ENCODE results near the gene NDUFS2. TPM values are rescaled to one million over a fixed set of nuclear protein-coding genes. Genes with fewer than 3 reads are reported as not detected.
"Not testable (repeated sequence)": the region's sequence is repeated elsewhere in the genome, so short reads cannot be mapped to it uniquely, and the experiment has no call there.

Gene NDUFS2
- total and polyA plus RNA-seq, 3 experiments from 2014 or later = 82.1 to 97.1 (median 93.5) TPM

GRCh38 chr1:161241682-161242081 lies 39.5 kb downstream of the NDUFS2 start:
- DNase-seq = no peak
- Histone ChIP-seq H3K27ac (ENCODE audit: low read depth, low read length) (no peak overlapping the region), H3K36me3 (ENCODE audit: insufficient read depth, low read length) (no peaks in the 10 kb centered on the region), H3K4me3 (ENCODE audit: low read length) (no peak overlapping the region), H3K4me1 (ENCODE audit: insufficient read depth, low read length) (no peaks in the 10 kb centered on the region), H3K27me3 (ENCODE audit: insufficient read depth, low read length, poor library complexity, severe bottlenecking) (no peaks in the 10 kb centered on the region), H3K9me3 (ENCODE audit: low read length) (no peaks in the 10 kb centered on the region)
- Mint-ChIP-seq H3K9me3 (no peaks in the 10 kb centered on the region), H3K4me1 (no peaks in the 10 kb centered on the region), H3K27me3 (peaks cover 2 to 29% of the 10 kb centered on the region in 2 donors), H3K27ac (no peak overlapping the region), H3K36me3 (peaks cover 0 to 1% (median 0%) of the 10 kb centered on the region in 3 donors), H3K4me3 (no peak overlapping the region)
- CTCF ChIA-PET = interaction anchor here (1.4 kb wide), 1 partner anchor 15 kb away, joined by 3 read pairs; no protein-coding TSS in a partner anchor
- POLR2A ChIA-PET = no interaction called here

GRCh38 chr1:161242313-161242712 lies 40.1 kb downstream of the NDUFS2 start:
- no peak for DNase-seq
- H3K27me3 ChIP-seq (ENCODE audit: insufficient read depth, low read length, poor library complexity, severe bottlenecking) = no peaks in the 10 kb centered on the region
- H3K9me3 Mint-ChIP-seq = no peaks in the 10 kb centered on the region
- no peak overlapping the region for H3K4me3 Mint-ChIP-seq
- no peaks in the 10 kb centered on the region for H3K9me3 ChIP-seq (ENCODE audit: low read length)
- H3K4me3 ChIP-seq (ENCODE audit: low read length) = no peak overlapping the region
- no peaks in the 10 kb centered on the region for H3K4me1 ChIP-seq (ENCODE audit: insufficient read depth, low read length)
- peaks cover 2 to 29% of the 10 kb centered on the region in 2 donors for H3K27me3 Mint-ChIP-seq
- no peak overlapping the region for H3K27ac ChIP-seq (ENCODE audit: low read depth, low read length)
- ChIA-PET CTCF (interaction anchor here (1.4 kb wide), 1 partner anchor 16 kb away, joined by 3 read pairs; no protein-coding TSS in a partner anchor), POLR2A (no interaction called here)
- no peaks in the 10 kb centered on the region for H3K4me1 Mint-ChIP-seq
- no peaks in the 10 kb centered on the region for H3K36me3 ChIP-seq (ENCODE audit: insufficient read depth, low read length)
- no peak overlapping the region for H3K27ac Mint-ChIP-seq
- H3K36me3 Mint-ChIP-seq = peaks cover 0 to 1% (median 0%) of the 10 kb centered on the region in 3 donors

- H3K27me3 Mint-ChIP-seq = peaks cover 0 to 26% of the 10 kb centered on the region in 2 donors
- ChIA-PET POLR2A (no interaction called here), CTCF (no interaction called here)
Observed at GRCh38 chr1:161244888-161245287, 42.7 kb downstream of the NDUFS2 start.

GRCh38 chr1:161250100-161250499 lies 47.9 kb downstream of the NDUFS2 start:
- not testable (repeated sequence) for H3K4me1 Mint-ChIP-seq; H3K27me3 ChIP-seq (ENCODE audit: insufficient read depth, low read length, poor library complexity, severe bottlenecking); H3K27ac Mint-ChIP-seq; H3K9me3 Mint-ChIP-seq; H3K4me3 ChIP-seq (ENCODE audit: low read length); H3K27ac ChIP-seq (ENCODE audit: low read depth, low read length); DNase-seq; H3K4me3 Mint-ChIP-seq; H3K4me1 ChIP-seq (ENCODE audit: insufficient read depth, low read length); H3K36me3 Mint-ChIP-seq; H3K9me3 ChIP-seq (ENCODE audit: low read length); H3K36me3 ChIP-seq (ENCODE audit: insufficient read depth, low read length)
- POLR2A ChIA-PET = interaction anchor here (0.6 to 0.8 kb wide), 2 partner anchors 25 to 29 kb away, joined by 4 to 10 read pairs; no protein-coding TSS in a partner anchor
- CTCF ChIA-PET = interaction anchor here (0.9 to 1.8 kb wide), 2 partner anchors 20 to 24 kb away, joined by 3 to 6 read pairs; no protein-coding TSS in a partner anchor
- H3K27me3 Mint-ChIP-seq = peaks cover 0 to 17% of the 10 kb centered on the region in 2 donors

More at GRCh38 chr1:161244888-161245287, 42.7 kb downstream of the NDUFS2 start:
- peaks cover 0 to 3% (median 1%) of the 10 kb centered on the region in 3 donors for H3K36me3 Mint-ChIP-seq
- no peaks in the 10 kb centered on the region for H3K9me3 Mint-ChIP-seq
- Histone ChIP-seq H3K9me3 (ENCODE audit: low read length) (no peaks in the 10 kb centered on the region), H3K27ac (ENCODE audit: low read depth, low read length) (no peak overlapping the region), H3K36me3 (ENCODE audit: insufficient read depth, low read length) (no peaks in the 10 kb centered on the region), H3K4me3 (ENCODE audit: low read length) (no peak overlapping the region), H3K4me1 (ENCODE audit: insufficient read depth, low read length) (no peaks in the 10 kb centered on the region), H3K27me3 (ENCODE audit: insufficient read depth, low read length, poor library complexity, severe bottlenecking) (no peaks in the 10 kb centered on the region)
- H3K4me3 Mint-ChIP-seq = no peak overlapping the region
- no peaks in the 10 kb centered on the region for H3K4me1 Mint-ChIP-seq
- DNase-seq = no peak
- H3K27ac Mint-ChIP-seq = peak overlapping the region in 1 of 8 donors; percentile 0

GRCh38 chr1:161250829-161251228 lies 48.7 kb downstream of the NDUFS2 start:
- no peaks in the 10 kb centered on the region for H3K4me1 Mint-ChIP-seq
- POLR2A ChIA-PET = no interaction called here
- peaks cover 0 to 21% of the 10 kb centered on the region in 2 donors for H3K27me3 Mint-ChIP-seq
- H3K9me3 ChIP-seq (ENCODE audit: low read length) = no peaks in the 10 kb centered on the region
- no peak overlapping the region for H3K4me3 ChIP-seq (ENCODE audit: low read length)
- no peak for DNase-seq
- peaks cover 0 to 5% (median 2%) of the 10 kb centered on the region in 5 donors for H3K9me3 Mint-ChIP-seq
- no peak overlapping the region for H3K27ac ChIP-seq (ENCODE audit: low read depth, low read length)
- H3K4me3 Mint-ChIP-seq = no peak overlapping the region
- H3K4me1 ChIP-seq (ENCODE audit: insufficient read depth, low read length) = no peaks in the 10 kb centered on the region
- CTCF ChIA-PET = interaction anchor here (0.9 to 1.8 kb wide), 2 partner anchors 20 to 24 kb away, joined by 3 to 6 read pairs; no protein-coding TSS in a partner anchor
- no peak overlapping the region for H3K27ac Mint-ChIP-seq
- no peaks in the 10 kb centered on the region for H3K27me3 ChIP-seq (ENCODE audit: insufficient read depth, low read length, poor library complexity, severe bottlenecking)
- H3K36me3 ChIP-seq (ENCODE audit: insufficient read depth, low read length) = no peaks in the 10 kb centered on the region
- peaks cover 0 to 11% (median 0%) of the 10 kb centered on the region in 3 donors for H3K36me3 Mint-ChIP-seq

GRCh38 chr1:161251579-161251978 lies 49.4 kb downstream of the NDUFS2 start:
- Mint-ChIP-seq H3K27me3 (peaks cover under 1 to 27% of the 10 kb centered on the region in 2 donors), H3K27ac (no peak overlapping the region), H3K36me3 (peaks cover 0 to 19% (median 3%) of the 10 kb centered on the region in 3 donors), H3K9me3 (peaks cover 4 to 11% (median 6%) of the 10 kb centered on the region in 5 donors), H3K4me3 (no peak overlapping the region), H3K4me1 (no peaks in the 10 kb centered on the region)
- no peak for DNase-seq
- Histone ChIP-seq H3K4me3 (ENCODE audit: low read length) (no peak overlapping the region), H3K4me1 (ENCODE audit: insufficient read depth, low read length) (no peaks in the 10 kb centered on the region), H3K9me3 (ENCODE audit: low read length) (no peaks in the 10 kb centered on the region), H3K36me3 (ENCODE audit: insufficient read depth, low read length) (no peaks in the 10 kb centered on the region), H3K27ac (ENCODE audit: low read depth, low read length) (no peak overlapping the region), H3K27me3 (ENCODE audit: insufficient read depth, low read length, poor library complexity, severe bottlenecking) (no peaks in the 10 kb centered on the region)
- ChIA-PET CTCF (no interaction called here), POLR2A (no interaction called here)

- Mint-ChIP-seq H3K4me1 (peaks cover 10 to 19% (median 15%) of the 10 kb centered on the region in 3 donors), H3K36me3 (peaks cover 6 to 25% (median 8%) of the 10 kb centered on the region in 3 donors), H3K9me3 (peaks cover 8 to 33% (median 23%) of the 10 kb centered on the region in 5 donors), H3K27me3 (peaks cover 33 to 60% of the 10 kb centered on the region in 2 donors)
- CTCF ChIA-PET = interaction anchor here (0.6 kb wide), 1 partner anchor 36 kb away, joined by 4 read pairs; no protein-coding TSS in a partner anchor
- H3K27ac ChIP-seq (ENCODE audit: low read depth, low read length); DNase-seq; H3K36me3 ChIP-seq (ENCODE audit: insufficient read depth, low read length); H3K4me1 ChIP-seq (ENCODE audit: insufficient read depth, low read length); H3K9me3 ChIP-seq (ENCODE audit: low read length); H3K4me3 ChIP-seq (ENCODE audit: low read length); POLR2A ChIA-PET; H3K4me3 Mint-ChIP-seq; H3K27ac Mint-ChIP-seq: not testable (repeated sequence)
- H3K27me3 ChIP-seq (ENCODE audit: insufficient read depth, low read length, poor library complexity, severe bottlenecking) = peaks cover 13% of the 10 kb centered on the region
Observed at GRCh38 chr1:161255302-161255701, 53.1 kb downstream of the NDUFS2 start.

GRCh38 chr1:161255955-161256520 lies 53.9 kb downstream of the NDUFS2 start:
- H3K4me3 ChIP-seq (ENCODE audit: low read length); H3K9me3 ChIP-seq (ENCODE audit: low read length); DNase-seq; H3K36me3 ChIP-seq (ENCODE audit: insufficient read depth, low read length); POLR2A ChIA-PET; H3K27ac ChIP-seq (ENCODE audit: low read depth, low read length); H3K4me3 Mint-ChIP-seq; CTCF ChIA-PET; H3K4me1 ChIP-seq (ENCODE audit: insufficient read depth, low read length); H3K27ac Mint-ChIP-seq: not testable (repeated sequence)
- H3K27me3 ChIP-seq (ENCODE audit: insufficient read depth, low read length, poor library complexity, severe bottlenecking) = peaks cover 20% of the 10 kb centered on the region
- peaks cover 39 to 65% of the 10 kb centered on the region in 2 donors for H3K27me3 Mint-ChIP-seq
- peaks cover 8 to 33% (median 23%) of the 10 kb centered on the region in 5 donors for H3K9me3 Mint-ChIP-seq
- H3K4me1 Mint-ChIP-seq = peaks cover 10 to 19% (median 15%) of the 10 kb centered on the region in 3 donors
- H3K36me3 Mint-ChIP-seq = peaks cover 6 to 25% (median 8%) of the 10 kb centered on the region in 3 donors

Data from CD8-positive, alpha-beta memory T cell (primary cell).